Sigmoid colon (tissue), 7 donors: ENCODE measurements around the gene ZDHHC7. TPM values are rescaled to one million over a fixed set of nuclear protein-coding genes. Genes with fewer than 3 reads are reported as not detected.

Experiments
- DNase-seq: peaks from one replicate; pipeline ENCODE4 v3.0.0-alpha.2; 2019
- H3K27ac ChIP-seq, 4 donors: fragments of 200-600 bp; sonication (generic); one replicate each; pipeline ENCODE4 v1.5.1; 2016 to 2019; ENCODE audit warnings: mild to moderate bottlenecking in 1 of 4
- H3K27me3 ChIP-seq, 3 donors: fragments of 200-600 bp; sonication (generic); one replicate each; pipeline ENCODE4 v1.5.1; 2019; ENCODE audit warnings: mild to moderate bottlenecking in 1 of 3
- H3K36me3 ChIP-seq, 4 donors: fragments of 200-600 bp; sonication (generic); one replicate each; pipeline ENCODE4 v1.5.1; 2016 to 2019
- H3K4me1 ChIP-seq, 4 donors: fragments of 200-600 bp; sonication (generic); one replicate each; pipeline ENCODE4 v1.5.1; 2017 to 2019
- H3K4me3 ChIP-seq, 4 donors: fragments of 200-600 bp; sonication (generic); one replicate each; pipeline ENCODE4 v1.5.1; 2017 to 2019; ENCODE audit warnings: mild to moderate bottlenecking in 2 of 4, moderate library complexity in 1 of 4
- H3K9me3 ChIP-seq, 4 donors: fragments of 200-600 bp in 3 of 4; sonication (generic) in 3 of 4; one replicate each; pipeline versions ENCODE4 v1.5.1 to v1.6.1; 2013 to 2019
- CTCF ChIP-seq, 4 experiments: fragments of 450-650 bp in 3 of 4; fragments of 200-600 bp in 1 of 4; IDR thresholded peaks; one replicate each; pipeline ENCODE4 v1.5.1; 2016 to 2019; ENCODE audit warnings: antibody characterized with exemption in 4 of 4, mild to moderate bottlenecking in 3 of 4, moderate library complexity in 2 of 4
- EP300 ChIP-seq, 4 donors: sonication (generic); formaldehyde crosslinking; IDR thresholded peaks; one replicate each; pipeline ENCODE4 v1.6.1; 2017; ENCODE audit warnings: antibody characterized with exemption in 4 of 4
- POLR2A ChIP-seq, 2 donors: fragments of 450-650 bp; IDR thresholded peaks; one replicate each; pipeline ENCODE4 v1.6.1; 2016; ENCODE audit warnings: antibody characterized with exemption in 2 of 2, mild to moderate bottlenecking in 2 of 2, moderate library complexity in 2 of 2
- POLR2AphosphoS5 ChIP-seq, 4 donors: sonication (generic); formaldehyde crosslinking; IDR thresholded peaks; one replicate each; pipeline ENCODE4 v1.6.1; 2017; ENCODE audit warnings: antibody characterized with exemption in 4 of 4
- WGBS, 2 donors: extraction: QIAGEN DNeasy Blood & Tissue Kit; methylation state at CpG; one replicate each; pipeline ENCODE4 v1.1.7; 2013; 5-methylcytosine and 5-hydroxymethylcytosine counted together
- intact Hi-C: fragments of 100-400 bp; cut with DNase I; formaldehyde crosslinking; loops from one replicate; pipeline ENCODE4 v1.15.1; 2023
- polyA plus RNA-seq, 3 donors: library from polyadenylated mRNA; stranded (reverse); fragments of 200-250 nt; gene quantifications; one replicate each; pipeline ENCODE4 v1.2.3, GENCODE V29; 2013
- total RNA-seq, 4 donors: library from RNA; depleted of rRNA; stranded (reverse); fragments of >200 nt; gene quantifications; one replicate each; pipeline ENCODE4 v1.1.0, GENCODE V29; 2016
- donor health status: healthy with polysubstance abuse.
- donor health status: Bipolar disorder and iron deficiency.
- donor health status: healthy.

The ZDHHC7 gene
- total and polyA plus RNA-seq, 7 donors = 20.8 to 69.5 (median 56.2) TPM

- no peak for DNase-seq
- intact Hi-C loops = no loop called here
- Histone ChIP-seq H3K36me3 (no peaks in the 10 kb centered on the region), H3K27me3 (no peaks in the 10 kb centered on the region), H3K27ac (peak overlapping the region in 2 of 4 donors; percentile 43 to 56), H3K4me3 (no peak overlapping the region), H3K9me3 (no peaks in the 10 kb centered on the region), H3K4me1 (peaks cover 0 to 47% (median 42%) of the 10 kb centered on the region in 4 donors)
- WGBS, 2 donors = 85 to 87% methylated on average over 8 of the region's 8 CpGs
- no peak for TF ChIP-seq POLR2A (IDR thresholded peaks at IDR 0.05)
- no peak for TF ChIP-seq EP300 (IDR thresholded peaks at IDR 0.05)
- TF ChIP-seq CTCF (IDR thresholded peaks at IDR 0.05) = no peak
- TF ChIP-seq POLR2AphosphoS5 (IDR thresholded peaks at IDR 0.05) = no peak
Measured at GRCh38 chr16:85051683-85052082, 40.3 kb upstream of the ZDHHC7 start.

GRCh38 chr16:85051067-85051581 is 39.8 kb upstream of the ZDHHC7 start:
- Histone ChIP-seq H3K27ac (peak overlapping the region in 3 of 4 donors; percentile 38 to 56 (median 43)), H3K27me3 (no peaks in the 10 kb centered on the region), H3K9me3 (no peaks in the 10 kb centered on the region), H3K4me1 (peaks cover 0 to 47% (median 39%) of the 10 kb centered on the region in 4 donors), H3K4me3 (no peak overlapping the region), H3K36me3 (no peaks in the 10 kb centered on the region)
- DNase-seq = no peak
- WGBS, 2 donors = 63 to 72% methylated on average over 8 of the region's 8 CpGs
- TF ChIP-seq POLR2AphosphoS5 (IDR thresholded peaks at IDR 0.05) (no peak), POLR2A (IDR thresholded peaks at IDR 0.05) (no peak), EP300 (IDR thresholded peaks at IDR 0.05) (no peak), CTCF (IDR thresholded peaks at IDR 0.05) (no peak)
- intact Hi-C loops = no loop called here

- TF ChIP-seq EP300 (IDR thresholded peaks at IDR 0.05) = no peak
- TF ChIP-seq POLR2AphosphoS5 (IDR thresholded peaks at IDR 0.05) = no peak
- no peak for TF ChIP-seq POLR2A (IDR thresholded peaks at IDR 0.05)
- TF ChIP-seq CTCF (IDR thresholded peaks at IDR 0.05) = no peak
- no peak overlapping the region for H3K4me3 ChIP-seq
- no peaks in the 10 kb centered on the region for H3K9me3 ChIP-seq
- intact Hi-C loops = no loop called here
- peaks cover 0 to 35% (median 29%) of the 10 kb centered on the region in 4 donors for H3K4me1 ChIP-seq
- no peak for DNase-seq
- WGBS, 2 donors = 72 to 79% methylated on average over 15 of the region's 15 CpGs
- no peaks in the 10 kb centered on the region for H3K27me3 ChIP-seq
- no peaks in the 10 kb centered on the region for H3K36me3 ChIP-seq
- H3K27ac ChIP-seq = no peak overlapping the region
Measured at GRCh38 chr16:85049706-85050305, 38.5 kb upstream of the ZDHHC7 start.

GRCh38 chr16:85048921-85049562 is 37.7 kb upstream of the ZDHHC7 start:
- TF ChIP-seq CTCF (IDR thresholded peaks at IDR 0.05) = no peak
- H3K27ac ChIP-seq = no peak overlapping the region
- intact Hi-C loops = no loop called here
- peaks cover 0 to 31% (median 24%) of the 10 kb centered on the region in 4 donors for H3K4me1 ChIP-seq
- H3K27me3 ChIP-seq = no peaks in the 10 kb centered on the region
- H3K36me3 ChIP-seq = no peaks in the 10 kb centered on the region
- H3K9me3 ChIP-seq = no peaks in the 10 kb centered on the region
- H3K4me3 ChIP-seq = no peak overlapping the region
- WGBS, 2 donors = 88 to 93% methylated on average over 17 of the region's 17 CpGs
- no peak for DNase-seq
